Middle frontal gyrus (tissue), 1 donor: ENCODE data around the gene PCDHB16.
"Not testable (repeated sequence)": the region's sequence is repeated elsewhere in the genome, so short reads cannot be mapped to it uniquely, and the experiment has no call there.

Source experiments
- DNase-seq: peaks from one replicate; pipeline ENCODE4 v3.0.0-alpha.2; 2015; ENCODE audit warnings: low spot score; ENCODE audit errors: extremely low spot score

The PCDHB16 gene

GRCh38 chr5:141225421-141225820 lies 43.2 kb downstream of the PCDHB16 start:
- not testable (repeated sequence) for DNase-seq

DNA sequence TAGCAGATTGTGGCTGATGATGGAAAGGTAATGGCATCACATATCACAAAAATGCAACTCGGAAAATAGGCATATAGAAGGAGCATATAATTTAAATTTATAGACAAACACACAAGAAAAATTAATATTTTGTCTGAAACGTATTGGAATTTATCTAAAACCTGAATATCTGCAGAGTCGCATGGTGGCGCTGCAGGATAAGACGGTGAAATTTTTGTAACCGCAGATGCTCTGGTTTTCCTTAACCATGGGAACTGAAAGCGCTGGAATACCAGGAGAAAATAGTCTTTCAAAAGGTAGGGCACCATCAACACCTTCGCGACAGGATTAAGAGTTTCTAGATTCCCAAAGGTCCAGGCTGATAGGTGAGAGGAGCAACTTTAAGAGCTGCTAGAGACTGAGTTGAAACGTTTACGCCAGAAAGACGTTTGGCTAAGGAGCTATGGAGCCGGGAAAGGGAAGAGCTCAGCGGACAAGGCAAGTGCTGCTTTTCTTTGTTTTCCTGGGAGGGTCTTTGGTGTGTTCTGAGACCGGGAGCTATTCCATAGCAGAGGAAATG lies 52.0 kb downstream of the PCDHB16 start:
- no peak for DNase-seq
